ENCODE results near the gene CTDSPL. TPM values are rescaled to one million over a fixed set of nuclear protein-coding genes. Genes with fewer than 3 reads are reported as not detected.

Gene CTDSPL
- total and polyA plus RNA-seq, 2 of the 13 experiments (the other 11 are each of a cell fraction or from before 2014, with no cell fraction given), result 26.1 to 142 TPM

GRCh38 chr3:37935756-37936666, 74.3 kb downstream of the CTDSPL start (continued):
- TF ChIP-seq MLXIP (CRISPR knock-in tag; IDR thresholded peaks at IDR 0.05; ENCODE audit: borderline replicate concordance) (no peak), TBP (CRISPR knock-in tag; IDR thresholded peaks at IDR 0.05) (no peak), ZNF230 (CRISPR knock-in tag; IDR thresholded peaks at IDR 0.05) (no peak), SP2 (CRISPR knock-in tag; IDR thresholded peaks at IDR 0.05) (no peak), SIN3B (IDR thresholded peaks at IDR 0.05; ENCODE audit: low read length) (peak; percentile 28; the same call in 1 of the 2 replicates), CEBPG (CRISPR knock-in tag; IDR thresholded peaks at IDR 0.05) (peak; percentile 30; the same call in 1 of the 2 replicates), NFRKB (IDR thresholded peaks at IDR 0.05) (no peak), HNRNPLL (IDR thresholded peaks at IDR 0.05; ENCODE audit: low read depth, low read length, poor library complexity, severe bottlenecking) (no peak), THAP8 (CRISPR knock-in tag; IDR thresholded peaks at IDR 0.05; ENCODE audit: borderline replicate concordance) (no peak), ZNF513 (CRISPR knock-in tag; conservative IDR thresholded peaks at IDR 0.05) (no peak), KMT2B (CRISPR knock-in tag; IDR thresholded peaks at IDR 0.05) (peak; percentile 49), ZNF652 (CRISPR knock-in tag; IDR thresholded peaks at IDR 0.05; ENCODE audit: borderline replicate concordance, low read depth) (peak; percentile 87), ZNF646 (CRISPR knock-in tag; IDR thresholded peaks at IDR 0.05) (no peak), ZNF772 (CRISPR knock-in tag; IDR thresholded peaks at IDR 0.05) (no peak; the same call in 1 of the 2 replicates), PBX2 (CRISPR knock-in tag; IDR thresholded peaks at IDR 0.05) (no peak), ZBTB21 (CRISPR knock-in tag; IDR thresholded peaks at IDR 0.05) (no peak), TARDBP (CRISPR knock-in tag; IDR thresholded peaks at IDR 0.05) (peak; percentile 64)

Measured in HepG2 (cell line).